SU-DHL-6 (cell line): ENCODE data around the gene TSC2.

Experiments
- H2AFZ ChIP-seq: fragments of 200-600 bp; sonication (generic); 2 replicates; pipeline ENCODE4 v1.6.1; 2014; ENCODE audit warnings: low read depth, mild to moderate bottlenecking, moderate library complexity, mixed read lengths, antibody characterized with exemption, low read length; ENCODE audit not compliant: severe bottlenecking
- H3F3A ChIP-seq: fragments of 200-600 bp; shearing (Covaris generic); 2 replicates; pipeline ENCODE4 v1.6.0; 2016; ENCODE audit warnings: antibody characterized with exemption, mild to moderate bottlenecking; ENCODE audit not compliant: insufficient read depth
- H3K27ac ChIP-seq: fragments of 200-600 bp; sonication (generic); 2 replicates; pipeline ENCODE4 v1.5.1; 2016; ENCODE audit warnings: low read depth, mild to moderate bottlenecking, low read length, moderate library complexity, mixed read lengths
- H3K27me3 ChIP-seq: fragments of 200-600 bp; sonication (generic), shearing (Covaris generic); 2 replicates; pipeline ENCODE4 v1.6.0; 2014; ENCODE audit warnings: mild to moderate bottlenecking, low read length
- H3K36me3 ChIP-seq: fragments of 200-600 bp; sonication (generic); 2 replicates; pipeline ENCODE4 v1.6.1; 2014; ENCODE audit warnings: mild to moderate bottlenecking, low read length, mixed read lengths
- H3K4me2 ChIP-seq: fragments of 300-600, 200-600 bp; shearing (Covaris generic), sonication (generic); 2 replicates; pipeline ENCODE4 v1.6.0; 2014; ENCODE audit warnings: low read length, low read depth, mild to moderate bottlenecking; ENCODE audit not compliant: poor library complexity, severe bottlenecking
- H3K4me3 ChIP-seq: fragments of 200-600 bp; sonication (generic); 2 replicates; pipeline ENCODE4 v1.5.1; 2014; ENCODE audit warnings: antibody characterized with exemption, low read length, mild to moderate bottlenecking, mixed read lengths; ENCODE audit not compliant: insufficient read depth, poor library complexity, severe bottlenecking
- H3K79me2 ChIP-seq: fragments of 200-600 bp; sonication (generic); 2 replicates; pipeline ENCODE4 v1.6.1; 2014; ENCODE audit warnings: mild to moderate bottlenecking, low read length, moderate library complexity; ENCODE audit not compliant: insufficient read depth
- H3K9ac ChIP-seq: fragments of 200-600 bp; sonication (generic); 2 replicates; pipeline ENCODE4 v1.7.0; 2014; ENCODE audit warnings: mild to moderate bottlenecking, low read length
- H3K9me2 ChIP-seq: fragments of 200-600 bp; sonication (generic); replicated peaks from 2 replicates; pipeline ENCODE4 v1.6.1; 2014; ENCODE audit warnings: low read length; ENCODE audit not compliant: insufficient read depth
- H3K9me3 ChIP-seq: fragments of 200-600 bp; sonication (generic); 2 replicates; pipeline ENCODE4 v1.6.1; 2014; ENCODE audit warnings: low read length, mixed read lengths; ENCODE audit not compliant: insufficient read depth
- H4K20me1 ChIP-seq: fragments of 200-600 bp; sonication (generic); 2 replicates; pipeline ENCODE4 v1.6.1; 2014; ENCODE audit warnings: low read depth, mild to moderate bottlenecking, antibody characterized with exemption, low read length, moderate library complexity, mixed read lengths
- EZH2phosphoT487 ChIP-seq: fragments of 200-600 bp; sonication (generic), shearing (Covaris generic); conservative IDR thresholded peaks from 2 replicates; pipeline ENCODE4 v1.6.1; 2018; ENCODE audit warnings: mild to moderate bottlenecking, antibody characterized with exemption, low read length, moderate library complexity, mixed read lengths
- TF ChIP-seq, protein P1 (sequence below): fragments of 200-600 bp; sonication (generic); IDR thresholded peaks from one replicate; pipeline ENCODE4 v1.5.1; 2017; ENCODE audit warnings: antibody characterized with exemption, mild to moderate bottlenecking, low read length, moderate library complexity; ENCODE audit not compliant: insufficient read depth, poor library complexity, severe bottlenecking

TSC2 gene

DNA sequence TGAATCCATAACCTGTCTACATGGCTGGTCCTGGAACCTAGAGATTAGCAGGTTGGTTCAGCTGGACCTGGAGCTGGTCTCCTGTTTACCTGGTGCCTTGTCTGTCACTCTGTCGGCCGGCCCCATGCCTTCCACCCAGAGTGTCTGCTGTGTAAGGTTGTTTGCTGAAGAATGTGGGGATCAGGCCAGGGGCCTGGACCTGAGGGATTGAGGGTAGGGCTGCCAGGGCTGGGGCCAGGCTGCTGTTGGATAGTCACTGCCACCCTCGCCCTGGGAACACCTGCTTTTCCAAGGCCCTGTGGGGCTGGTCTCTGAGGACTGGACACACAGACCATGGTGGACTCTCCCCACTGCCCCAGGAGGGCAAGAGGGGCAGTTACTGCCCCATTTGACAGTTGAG, 19.6 kb upstream of the TSC2 start:
- Histone ChIP-seq H3K27me3 (no peaks in the 10 kb centered on the region), H4K20me1 (no peaks in the 10 kb centered on the region), H3K27ac (no peak overlapping the region), H3K9me2 (no peaks in the 10 kb centered on the region), H3K9me3 (no peaks in the 10 kb centered on the region), H3K9ac (no peak overlapping the region), H3F3A (no peaks in the 10 kb centered on the region), H3K4me2 (no peak overlapping the region), H3K4me3 (no peak overlapping the region), H3K79me2 (no peaks in the 10 kb centered on the region), H2AFZ (no peak overlapping the region), H3K36me3 (no peaks in the 10 kb centered on the region)
- no peak for TF ChIP-seq EZH2phosphoT487
- TF ChIP-seq, protein P1, sequence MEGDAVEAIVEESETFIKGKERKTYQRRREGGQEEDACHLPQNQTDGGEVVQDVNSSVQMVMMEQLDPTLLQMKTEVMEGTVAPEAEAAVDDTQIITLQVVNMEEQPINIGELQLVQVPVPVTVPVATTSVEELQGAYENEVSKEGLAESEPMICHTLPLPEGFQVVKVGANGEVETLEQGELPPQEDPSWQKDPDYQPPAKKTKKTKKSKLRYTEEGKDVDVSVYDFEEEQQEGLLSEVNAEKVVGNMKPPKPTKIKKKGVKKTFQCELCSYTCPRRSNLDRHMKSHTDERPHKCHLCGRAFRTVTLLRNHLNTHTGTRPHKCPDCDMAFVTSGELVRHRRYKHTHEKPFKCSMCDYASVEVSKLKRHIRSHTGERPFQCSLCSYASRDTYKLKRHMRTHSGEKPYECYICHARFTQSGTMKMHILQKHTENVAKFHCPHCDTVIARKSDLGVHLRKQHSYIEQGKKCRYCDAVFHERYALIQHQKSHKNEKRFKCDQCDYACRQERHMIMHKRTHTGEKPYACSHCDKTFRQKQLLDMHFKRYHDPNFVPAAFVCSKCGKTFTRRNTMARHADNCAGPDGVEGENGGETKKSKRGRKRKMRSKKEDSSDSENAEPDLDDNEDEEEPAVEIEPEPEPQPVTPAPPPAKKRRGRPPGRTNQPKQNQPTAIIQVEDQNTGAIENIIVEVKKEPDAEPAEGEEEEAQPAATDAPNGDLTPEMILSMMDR = no peak

DNA sequence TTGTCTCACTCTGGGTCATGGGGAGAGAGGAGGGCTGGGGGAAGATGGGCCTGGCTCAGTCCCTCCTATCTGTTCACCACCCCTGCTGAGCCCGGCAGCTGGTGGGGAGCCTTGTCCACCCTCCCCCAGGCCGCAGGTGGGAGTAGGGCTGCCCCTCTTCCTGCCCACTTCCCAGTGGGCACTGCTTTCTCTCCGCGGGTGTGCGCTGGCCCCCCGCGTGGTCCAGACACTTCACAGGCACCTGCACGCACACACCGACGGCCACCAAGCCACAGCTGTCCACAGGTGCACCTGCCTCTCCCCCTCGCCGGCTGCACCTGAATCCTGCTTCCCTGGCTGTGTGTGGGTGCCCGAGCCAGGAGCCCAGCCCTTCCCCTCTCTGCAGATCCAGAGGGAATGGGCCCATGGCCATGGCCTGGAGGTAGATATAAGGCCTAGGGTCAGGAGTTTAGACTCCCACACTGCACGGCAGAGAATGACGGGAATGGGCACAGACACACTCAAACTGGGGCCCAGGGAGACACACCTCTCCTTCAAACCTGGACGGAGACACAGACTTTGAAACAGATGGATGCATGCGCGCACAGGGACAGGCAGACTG, 19.1 kb upstream of the TSC2 start:
- Histone ChIP-seq H3F3A (no peaks in the 10 kb centered on the region), H2AFZ (no peak overlapping the region), H4K20me1 (no peaks in the 10 kb centered on the region), H3K4me3 (no peak overlapping the region), H3K27ac (no peak overlapping the region), H3K9ac (no peak overlapping the region), H3K9me3 (no peaks in the 10 kb centered on the region), H3K27me3 (no peaks in the 10 kb centered on the region), H3K79me2 (no peaks in the 10 kb centered on the region), H3K4me2 (no peak overlapping the region), H3K36me3 (no peaks in the 10 kb centered on the region), H3K9me2 (no peaks in the 10 kb centered on the region)
- TF ChIP-seq EZH2phosphoT487 = no peak
- TF ChIP-seq, protein P1 = no peak

DNA sequence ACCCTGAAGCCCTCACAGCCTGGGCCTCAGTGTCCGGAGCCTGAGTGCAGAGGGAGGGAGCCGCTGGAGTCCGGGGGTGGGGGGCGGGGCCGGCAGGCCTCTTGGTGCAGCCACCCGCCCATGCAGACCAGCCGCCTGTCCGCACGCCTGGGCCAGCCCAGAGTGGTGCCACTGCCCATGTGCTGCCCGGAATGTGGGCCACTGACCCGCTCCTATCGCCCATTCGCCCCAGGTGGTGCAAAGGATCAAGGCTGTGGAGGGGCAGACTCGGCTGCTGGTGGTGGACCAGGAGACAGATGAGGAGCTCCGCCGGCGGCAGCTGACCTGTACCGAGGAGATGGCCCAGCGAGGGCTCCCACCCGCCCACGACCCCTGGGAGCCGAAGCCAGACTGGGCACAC, 18.4 kb upstream of the TSC2 start:
- Histone ChIP-seq H3K9me2 (no peaks in the 10 kb centered on the region), H3K9ac (no peak overlapping the region)
- TF ChIP-seq, protein P1 = no peak
- TF ChIP-seq EZH2phosphoT487 = no peak

More for the DNA sequence above, 18.4 kb upstream of the TSC2 start:
- Histone ChIP-seq H4K20me1 (no peaks in the 10 kb centered on the region), H2AFZ (no peak overlapping the region), H3K79me2 (no peaks in the 10 kb centered on the region), H3K9me3 (no peaks in the 10 kb centered on the region), H3K36me3 (no peaks in the 10 kb centered on the region), H3K4me2 (no peak overlapping the region), H3K27ac (no peak overlapping the region), H3F3A (no peaks in the 10 kb centered on the region), H3K4me3 (no peak overlapping the region), H3K27me3 (no peaks in the 10 kb centered on the region)
